NCI-H2081 treated with DMSO at 0.1 percent for 48 hours (cell line): ENCODE results near the gene SMIM8.
"Not testable (repeated sequence)": the region's sequence is repeated elsewhere in the genome, so short reads cannot be mapped to it uniquely, and the experiment has no call there.

Experiments
- DNase-seq: peaks from one replicate; lab custom pipeline; 2025; lab: John Stamatoyannopoulos, UW

Gene SMIM8

GRCh38 chr6:87322304-87323212 is at the start of gene SMIM8:
SMIM8 (plus strand) TSS chr6:87322588; CDS start chr6:87337032, 14,444 bp downstream.
- DNase-seq, result peak; percentile 12

DNA sequence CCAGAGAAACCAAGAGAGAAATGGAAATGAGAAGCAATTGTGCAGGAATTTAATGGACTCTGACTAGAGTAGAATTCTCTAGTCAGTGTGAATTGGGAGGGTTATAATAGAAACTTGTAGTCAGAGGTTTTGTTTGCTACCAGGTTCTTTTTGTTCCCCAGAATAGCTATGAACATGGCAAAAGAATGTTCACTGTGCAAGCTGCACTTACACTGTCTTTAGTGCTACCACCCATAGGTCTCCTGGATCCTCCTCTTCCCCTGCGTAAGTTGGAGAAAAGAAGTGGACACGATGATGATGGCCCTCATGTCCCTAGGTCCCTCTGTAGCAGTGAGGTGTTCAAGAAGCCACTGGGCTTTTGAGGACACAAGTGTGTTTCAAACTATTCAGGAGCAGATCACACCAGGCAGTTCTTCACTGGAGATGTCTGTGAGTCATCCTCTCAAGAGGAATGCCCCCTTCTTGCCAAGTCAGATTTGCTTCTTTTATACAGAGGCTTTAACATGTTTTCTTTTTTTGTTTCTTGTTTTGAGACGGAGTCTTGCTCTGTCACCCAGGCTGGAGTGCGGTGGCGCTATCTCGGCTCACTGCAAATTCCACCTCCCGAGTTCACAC is 47.6 kb upstream of the SMIM8 start:
- no peak for DNase-seq

- no peak for DNase-seq
Measured at GRCh38 chr6:87276624-87277023, 45.8 kb upstream of the SMIM8 start.

DNA sequence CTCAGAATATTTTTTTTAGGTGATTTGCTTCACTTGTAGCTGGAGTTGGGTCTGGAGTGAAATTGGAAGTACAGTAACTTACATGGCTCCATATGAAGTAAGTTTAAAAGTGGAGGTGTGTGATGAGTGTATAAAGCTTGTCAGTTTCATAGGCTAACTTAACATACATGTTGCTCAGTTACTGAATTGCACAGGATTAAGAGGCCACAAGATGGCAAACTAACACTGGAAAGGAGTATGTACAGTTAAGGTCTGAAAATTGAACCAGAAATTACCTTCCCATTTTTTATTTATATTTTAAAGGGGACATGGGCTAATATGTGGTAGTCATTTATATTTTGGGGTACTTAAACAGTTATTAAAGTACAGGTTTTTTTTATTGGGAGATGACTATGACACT is 45.3 kb upstream of the SMIM8 start:
- no peak for DNase-seq

DNA sequence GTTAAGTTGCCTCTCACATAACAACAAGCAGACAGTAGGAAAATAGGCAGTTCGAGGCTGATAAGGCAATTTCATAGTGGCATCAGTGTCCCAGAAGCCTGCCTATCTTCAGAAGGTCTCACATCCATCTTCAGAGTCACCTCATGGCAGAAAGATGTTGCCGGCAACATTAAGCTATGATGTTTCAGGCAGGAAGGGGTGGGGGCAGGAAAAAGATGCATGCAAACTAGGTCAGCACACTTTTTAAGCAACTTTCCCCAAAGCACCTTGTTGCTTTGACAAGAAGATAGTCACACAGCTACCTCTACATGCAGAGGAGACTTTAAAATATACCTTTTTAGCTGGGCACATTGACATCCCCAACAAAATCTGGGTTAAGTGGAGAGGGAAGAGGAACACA is 43.2 kb upstream of the SMIM8 start:
- DNase-seq, result no peak

DNA sequence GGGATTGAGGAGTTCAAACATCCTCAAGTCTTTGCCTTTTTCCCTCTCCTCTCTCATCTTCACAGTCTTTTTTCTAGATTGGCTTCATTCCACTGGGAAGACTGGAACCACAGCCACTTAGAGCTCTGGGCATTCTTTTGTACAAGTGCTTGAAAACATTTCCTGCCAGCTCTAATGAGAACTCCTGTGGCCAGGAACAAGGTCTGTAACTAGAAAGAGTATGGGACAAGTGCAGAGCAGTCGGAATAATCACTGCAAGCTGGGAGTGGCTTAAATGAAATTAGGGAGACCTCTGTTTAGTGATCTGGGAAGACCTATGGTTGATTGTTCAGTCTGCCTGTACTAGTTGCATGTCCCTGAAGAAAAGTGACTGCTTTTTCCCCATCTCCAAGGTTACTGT is 41.0 kb upstream of the SMIM8 start:
- DNase-seq, result no peak

GRCh38 chr6:87282743-87283142 is 39.6 kb upstream of the SMIM8 start:
- no peak for DNase-seq

DNA sequence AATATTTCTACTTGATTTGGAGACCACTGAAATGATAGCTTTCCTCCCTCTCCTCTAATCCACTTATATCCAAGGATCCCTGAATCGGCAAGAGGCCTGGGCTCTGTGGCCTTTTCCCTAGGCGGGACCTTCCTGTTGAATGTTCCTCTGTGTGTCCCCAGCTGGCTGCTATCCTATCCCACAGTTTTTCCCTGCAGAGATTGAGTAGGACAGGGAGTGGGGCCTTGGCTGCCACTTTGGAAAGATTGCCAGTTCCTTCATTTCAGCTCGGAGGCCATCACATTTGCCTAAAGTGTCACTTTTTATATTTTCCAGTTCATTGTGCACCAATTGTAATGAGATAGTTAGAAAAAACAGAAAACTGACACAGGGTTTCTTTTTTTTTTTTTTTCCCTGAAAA is 38.9 kb upstream of the SMIM8 start:
- no peak for DNase-seq

- DNase-seq, result no peak
Measured at GRCh38 chr6:87287251-87287650, 35.1 kb upstream of the SMIM8 start.

DNA sequence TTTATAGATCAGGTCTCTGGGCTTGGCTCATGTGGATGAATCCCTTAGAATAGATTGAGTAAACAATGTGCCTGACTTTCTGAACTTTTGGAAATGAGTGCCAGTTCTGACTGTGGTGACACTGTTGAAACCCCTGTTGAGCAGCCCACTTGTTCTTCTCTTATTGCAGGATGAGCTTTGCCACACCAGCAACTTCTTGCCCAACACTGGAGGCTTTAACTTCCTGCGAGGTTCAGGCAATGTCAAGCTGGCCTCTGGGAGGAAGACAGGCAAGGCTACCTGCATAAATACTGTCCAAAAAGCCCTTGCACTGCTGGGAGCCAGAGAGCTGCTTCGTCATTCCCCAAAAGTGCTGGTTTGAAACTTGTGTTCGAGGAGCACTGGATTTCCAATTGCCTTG is 32.8 kb upstream of the SMIM8 start:
- no peak for DNase-seq

DNA sequence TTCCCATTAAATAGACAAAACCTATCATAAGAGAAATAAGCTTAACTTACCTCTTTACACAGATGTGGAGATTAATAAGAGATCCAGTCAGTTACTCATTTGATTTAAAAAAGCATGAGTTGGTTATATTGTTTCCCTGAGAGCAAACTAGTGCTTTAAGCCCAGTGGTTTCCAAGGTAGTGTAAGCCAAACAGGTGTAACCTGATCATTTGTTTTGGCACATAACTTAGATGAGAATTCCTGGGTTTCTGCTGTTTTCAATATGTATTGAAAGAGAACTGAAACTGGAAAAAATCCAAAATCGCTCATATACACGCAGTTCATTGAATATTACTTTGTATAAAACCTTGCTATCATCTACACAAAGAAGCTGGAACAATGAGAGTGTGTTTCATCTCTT is 30.5 kb upstream of the SMIM8 start:
- peak; percentile 79 for DNase-seq

GRCh38 chr6:87293526-87293925 is 28.9 kb upstream of the SMIM8 start:
- DNase-seq, result no peak

DNA sequence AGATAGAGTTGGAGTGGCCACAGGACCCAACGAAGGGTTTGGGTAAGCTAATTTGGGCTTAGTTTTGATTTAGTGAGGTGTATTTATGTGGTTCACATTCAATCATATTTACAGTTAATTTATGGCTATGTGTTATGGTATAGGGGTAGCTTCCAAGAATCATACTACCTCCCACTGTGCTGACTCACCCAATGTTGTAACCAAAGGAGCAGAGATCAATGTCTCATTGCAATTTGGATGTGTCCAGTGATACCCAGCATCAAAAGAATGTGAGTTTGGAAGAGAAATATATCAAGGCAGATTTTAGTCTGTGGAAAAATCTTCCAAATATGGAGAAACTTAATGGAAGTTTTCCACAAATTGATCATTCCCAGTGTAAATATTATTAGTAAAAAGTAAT is 25.3 kb upstream of the SMIM8 start:
- DNase-seq, result no peak

DNA sequence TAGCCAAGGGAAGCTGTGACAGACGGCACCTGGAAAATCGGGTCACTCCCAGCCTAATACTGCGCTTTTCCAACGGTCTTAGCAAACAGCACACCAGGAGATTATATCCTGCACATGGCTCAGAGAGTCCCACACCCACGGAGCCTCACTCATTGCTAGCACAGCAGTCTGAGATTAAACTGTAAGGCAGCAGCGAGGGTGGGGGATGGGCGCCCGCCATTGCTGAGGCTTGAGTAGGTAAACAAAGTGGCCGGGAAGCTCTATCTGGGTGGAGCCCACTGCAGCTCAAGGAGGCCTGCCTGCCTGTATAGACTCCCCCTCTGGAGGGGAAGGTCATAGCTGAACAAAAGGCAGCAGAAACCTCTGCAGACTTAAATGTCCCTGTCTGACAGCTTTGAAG is 21.1 kb upstream of the SMIM8 start:
- DNase-seq, result not testable (repeated sequence)

DNA sequence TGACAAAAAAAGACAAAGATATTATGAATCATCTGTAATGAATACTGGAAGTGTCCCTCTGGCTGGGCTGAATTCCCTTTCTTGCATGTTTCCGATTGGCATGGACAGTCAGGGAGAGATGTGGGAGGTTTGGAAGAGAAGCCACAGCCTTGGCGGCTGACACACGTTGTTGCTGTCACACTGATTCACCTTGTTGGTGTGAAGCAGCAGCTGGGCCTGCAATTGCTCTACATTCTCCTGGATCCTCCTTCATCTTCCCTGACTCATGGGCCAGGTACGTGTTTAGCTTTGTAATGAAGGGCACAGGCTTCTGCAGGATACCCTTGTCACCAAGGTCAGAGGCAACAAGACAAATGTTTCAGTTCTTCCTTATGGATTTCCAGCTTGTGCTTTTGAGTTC is 13.4 kb upstream of the SMIM8 start:
- no peak for DNase-seq

GRCh38 chr6:87312860-87313259 is 9.5 kb upstream of the SMIM8 start:
- DNase-seq, result no peak

GRCh38 chr6:87315071-87315470 is 7.3 kb upstream of the SMIM8 start:
- DNase-seq, result no peak

GRCh38 chr6:87319271-87319987 is 3.0 kb upstream of the SMIM8 start:
- no peak for DNase-seq

- not testable (repeated sequence) for DNase-seq
Measured at GRCh38 chr6:87323880-87324279, 1.5 kb downstream of the SMIM8 start.

- no peak for DNase-seq
Measured at GRCh38 chr6:87330961-87331360, 8.6 kb downstream of the SMIM8 start.

DNA sequence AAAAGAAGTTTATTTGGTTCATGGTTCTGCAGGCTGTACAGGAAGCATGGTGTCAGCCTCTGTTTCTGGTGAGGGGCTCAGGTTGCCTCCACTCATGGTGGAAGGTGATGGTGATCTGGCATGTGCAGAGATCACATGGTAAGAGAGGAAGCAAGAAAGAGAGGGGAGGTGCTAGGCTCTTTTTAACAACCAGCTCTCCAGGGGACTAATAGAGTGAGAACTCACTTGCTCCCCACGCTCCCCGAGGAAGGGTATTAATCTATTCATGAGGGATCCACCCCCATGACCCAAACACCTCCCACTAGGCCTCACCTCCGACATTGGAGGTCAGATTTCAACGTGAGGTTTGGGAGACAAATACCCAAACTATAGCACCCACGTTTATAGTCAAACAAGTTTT is 10.6 kb downstream of the SMIM8 start:
- no peak for DNase-seq

- DNase-seq, result no peak
Measured at GRCh38 chr6:87333591-87334181, 11.3 kb downstream of the SMIM8 start.

DNA sequence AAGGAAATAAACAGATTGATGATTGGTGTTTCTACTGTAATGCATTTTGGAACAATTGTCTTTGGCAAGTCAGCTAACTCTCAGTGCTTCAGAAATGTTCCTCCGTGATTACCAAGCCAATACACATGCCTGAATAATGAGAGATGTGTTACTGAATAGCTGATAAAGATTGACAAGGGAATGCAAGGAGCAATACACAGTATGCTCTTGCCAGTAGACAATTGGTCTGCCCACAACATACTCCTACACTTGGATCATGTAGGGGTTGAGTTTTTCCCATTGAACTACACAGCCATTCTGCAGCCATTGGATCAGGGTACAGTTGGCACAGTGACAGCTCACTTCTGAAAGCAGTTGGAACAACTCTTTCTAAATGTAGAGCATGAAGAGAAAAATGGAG is 12.3 kb downstream of the SMIM8 start:
- DNase-seq, result no peak
